GM12874 (cell line): ENCODE results near the gene GABARAPL2.

ENCODE experiments used
- CTCF ChIP-seq: IDR thresholded peaks from 2 replicates; pipeline ENCODE4 v1.5.1; 2011; ENCODE audit warnings: low read depth, mild to moderate bottlenecking, control low read depth, low read length, moderate library complexity; ENCODE audit not compliant: insufficient read depth

Gene GABARAPL2

GRCh38 chr16:75606507-75606906, 40.3 kb downstream of the GABARAPL2 start:
- no peak for TF ChIP-seq CTCF

GRCh38 chr16:75614066-75614897, 48.1 kb downstream of the GABARAPL2 start:
- TF ChIP-seq CTCF = no peak

GRCh38 chr16:75615619-75616018, 49.4 kb downstream of the GABARAPL2 start:
- TF ChIP-seq CTCF = no peak

GRCh38 chr16:75616521-75617010, 50.4 kb downstream of the GABARAPL2 start:
- no peak for TF ChIP-seq CTCF

GRCh38 chr16:75617121-75617520, 50.9 kb downstream of the GABARAPL2 start:
- TF ChIP-seq CTCF = no peak

- TF ChIP-seq CTCF = no peak
Observed at GRCh38 chr16:75618780-75619179, 52.6 kb downstream of the GABARAPL2 start.

GRCh38 chr16:75620326-75621169, 54.4 kb downstream of the GABARAPL2 start:
- TF ChIP-seq CTCF = no peak
